Liver (tissue), 3 donors: ENCODE measurements around the gene CLIP4.

Experiments used
- JUND ChIP-seq, 2 donors: IDR thresholded peaks; 2 replicates each; pipeline ENCODE4 v1.6.1; 2016; ENCODE audit warnings: antibody characterized with exemption in 2 of 2
- NR2F2 ChIP-seq: IDR thresholded peaks from 2 replicates; pipeline ENCODE4 v1.6.1; 2016; ENCODE audit warnings: antibody characterized with exemption
- REST ChIP-seq: IDR thresholded peaks from 2 replicates; pipeline ENCODE4 v1.6.1; 2016; ENCODE audit warnings: antibody characterized with exemption, mild to moderate bottlenecking
- TAF1 ChIP-seq: conservative IDR thresholded peaks from 2 replicates; pipeline ENCODE4 v1.6.1; 2016; ENCODE audit warnings: antibody characterized with exemption, mild to moderate bottlenecking
- TF ChIP-seq, protein P1 (sequence below): fragments of 150-350 bp; IDR thresholded peaks from 2 replicates; pipeline ENCODE4 v1.5.1; 2017; ENCODE audit warnings: improper control_type of control experiment, low read depth, low read length; ENCODE audit not compliant: missing input control
- TF ChIP-seq, protein P2 (sequence below): IDR thresholded peaks from 2 replicates; pipeline ENCODE4 v1.6.1; 2016; ENCODE audit warnings: antibody characterized with exemption
- donor health status: healthy.
- donor health status: healthy.

- TF ChIP-seq, protein P1, sequence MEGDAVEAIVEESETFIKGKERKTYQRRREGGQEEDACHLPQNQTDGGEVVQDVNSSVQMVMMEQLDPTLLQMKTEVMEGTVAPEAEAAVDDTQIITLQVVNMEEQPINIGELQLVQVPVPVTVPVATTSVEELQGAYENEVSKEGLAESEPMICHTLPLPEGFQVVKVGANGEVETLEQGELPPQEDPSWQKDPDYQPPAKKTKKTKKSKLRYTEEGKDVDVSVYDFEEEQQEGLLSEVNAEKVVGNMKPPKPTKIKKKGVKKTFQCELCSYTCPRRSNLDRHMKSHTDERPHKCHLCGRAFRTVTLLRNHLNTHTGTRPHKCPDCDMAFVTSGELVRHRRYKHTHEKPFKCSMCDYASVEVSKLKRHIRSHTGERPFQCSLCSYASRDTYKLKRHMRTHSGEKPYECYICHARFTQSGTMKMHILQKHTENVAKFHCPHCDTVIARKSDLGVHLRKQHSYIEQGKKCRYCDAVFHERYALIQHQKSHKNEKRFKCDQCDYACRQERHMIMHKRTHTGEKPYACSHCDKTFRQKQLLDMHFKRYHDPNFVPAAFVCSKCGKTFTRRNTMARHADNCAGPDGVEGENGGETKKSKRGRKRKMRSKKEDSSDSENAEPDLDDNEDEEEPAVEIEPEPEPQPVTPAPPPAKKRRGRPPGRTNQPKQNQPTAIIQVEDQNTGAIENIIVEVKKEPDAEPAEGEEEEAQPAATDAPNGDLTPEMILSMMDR = no peak
- no peak for TF ChIP-seq TAF1
- no peak for TF ChIP-seq REST
- TF ChIP-seq JUND (IDR thresholded peaks at IDR 0.05) = no peak
- TF ChIP-seq, protein P2, sequence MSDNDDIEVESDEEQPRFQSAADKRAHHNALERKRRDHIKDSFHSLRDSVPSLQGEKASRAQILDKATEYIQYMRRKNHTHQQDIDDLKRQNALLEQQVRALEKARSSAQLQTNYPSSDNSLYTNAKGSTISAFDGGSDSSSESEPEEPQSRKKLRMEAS = no peak
- no peak for TF ChIP-seq NR2F2
These were observed 59.7 kb downstream of the CLIP4 start for GRCh38 chr2:29174937-29175336.
